Muscle of back (tissue), 11 donors: Measurements from ENCODE around the gene TSGA10IP. TPM values are rescaled to one million over a fixed set of nuclear protein-coding genes. Genes with fewer than 3 reads are reported as not detected.

Experiments
- DNase-seq, 3 donors: peaks; one replicate each; pipeline versions ENCODE4 v3.0.0 to v3.0.0-alpha.2; 2013
- polyA plus RNA-seq, 10 donors: library from polyadenylated mRNA; unstranded; fragments of 120-200 nt; gene quantifications; one replicate each; pipeline ENCODE4 v1.2.1, GENCODE V29; 2013; ENCODE audit not compliant: insufficient read length in 10 of 10

Gene TSGA10IP
- polyA plus RNA-seq, 10 donors = 0.25 to 0.40 TPM; not detected in 8

DNA sequence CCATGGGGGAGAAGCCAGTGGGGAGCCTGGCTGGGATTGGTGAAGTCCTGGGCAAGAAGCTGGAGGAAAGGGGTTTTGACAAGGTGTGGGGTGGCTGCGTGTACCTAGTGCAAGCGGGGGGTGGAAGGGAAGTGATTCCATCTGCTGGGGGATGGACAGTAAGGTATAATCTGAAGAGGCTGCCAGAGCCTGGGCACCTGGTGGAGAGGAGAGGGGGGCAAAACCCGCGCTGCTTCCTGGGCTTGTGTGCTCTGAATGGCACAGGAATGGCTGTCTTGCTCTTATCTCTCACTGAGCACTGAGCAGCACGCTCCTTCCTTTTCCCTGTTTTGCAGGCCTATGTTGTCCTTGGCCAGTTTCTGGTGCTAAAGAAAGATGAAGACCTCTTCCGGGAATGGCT lies 58.0 kb downstream of the TSGA10IP start:
- DNase-seq = no peak

DNA sequence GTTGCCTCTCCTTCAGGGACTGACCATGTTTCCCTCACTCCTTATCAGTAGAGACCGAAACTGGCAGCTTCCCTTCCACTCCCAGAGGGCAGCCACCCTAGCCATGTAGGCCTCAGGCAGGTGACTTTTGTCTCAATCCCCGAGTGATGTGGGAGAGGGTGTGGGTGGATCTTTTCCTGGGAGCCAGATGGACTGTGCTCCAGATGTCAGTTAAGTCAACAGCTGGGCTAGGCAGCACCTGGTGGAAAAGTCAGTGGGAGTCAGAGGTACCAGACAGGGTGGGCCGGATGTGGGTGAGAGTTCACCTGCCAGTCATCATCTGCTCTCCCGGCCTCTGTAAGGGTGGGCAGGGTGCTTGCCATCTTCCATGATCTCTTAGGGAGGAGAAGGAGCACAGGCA lies 58.9 kb downstream of the TSGA10IP start:
- DNase-seq = no peak

DNA sequence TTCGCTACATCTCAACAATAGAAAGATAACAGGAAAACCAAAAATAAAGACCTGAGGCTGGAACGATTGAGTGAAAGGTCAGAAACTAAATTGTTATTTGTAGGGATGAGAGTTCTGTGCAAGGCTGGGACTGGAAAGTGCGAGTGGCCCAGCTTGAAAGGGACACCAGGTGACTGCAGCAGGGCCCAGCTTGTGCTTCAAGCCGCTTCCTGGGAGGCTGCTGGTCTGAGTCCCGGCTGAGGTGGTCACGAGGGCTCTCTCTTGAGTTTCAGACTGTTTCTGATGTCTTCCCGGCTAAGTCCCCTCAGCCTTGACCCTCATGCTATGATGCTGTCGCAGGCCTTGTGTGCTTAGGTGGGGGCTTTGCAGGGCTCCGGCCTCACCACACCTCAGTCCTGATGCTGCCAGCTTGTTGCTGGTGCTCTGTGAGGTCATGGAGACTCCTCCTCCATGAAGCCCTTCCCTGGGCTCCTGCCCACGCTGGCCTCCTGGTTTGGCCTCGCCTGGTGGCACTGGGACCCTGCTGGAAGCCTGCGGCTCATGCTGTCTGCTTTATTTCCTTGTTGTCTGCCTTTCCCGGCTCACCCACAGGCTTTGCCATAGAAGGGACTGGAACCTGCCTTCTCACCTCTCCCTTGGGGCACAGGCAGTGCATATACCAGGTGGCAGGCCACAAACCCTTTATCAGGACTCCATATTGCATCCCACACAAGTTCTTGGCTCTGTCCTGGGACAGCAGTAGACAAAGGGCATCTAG lies 61.0 kb downstream of the TSGA10IP start:
- no peak for DNase-seq

- no peak for DNase-seq
These were observed 61.6 kb downstream of the TSGA10IP start for GRCh38 chr11:66006891-66007176.

- no peak for DNase-seq
These were observed 61.9 kb downstream of the TSGA10IP start for GRCh38 chr11:66007201-66007634.

- DNase-seq = no peak
These were observed 62.8 kb downstream of the TSGA10IP start for GRCh38 chr11:66008095-66008467.

DNA sequence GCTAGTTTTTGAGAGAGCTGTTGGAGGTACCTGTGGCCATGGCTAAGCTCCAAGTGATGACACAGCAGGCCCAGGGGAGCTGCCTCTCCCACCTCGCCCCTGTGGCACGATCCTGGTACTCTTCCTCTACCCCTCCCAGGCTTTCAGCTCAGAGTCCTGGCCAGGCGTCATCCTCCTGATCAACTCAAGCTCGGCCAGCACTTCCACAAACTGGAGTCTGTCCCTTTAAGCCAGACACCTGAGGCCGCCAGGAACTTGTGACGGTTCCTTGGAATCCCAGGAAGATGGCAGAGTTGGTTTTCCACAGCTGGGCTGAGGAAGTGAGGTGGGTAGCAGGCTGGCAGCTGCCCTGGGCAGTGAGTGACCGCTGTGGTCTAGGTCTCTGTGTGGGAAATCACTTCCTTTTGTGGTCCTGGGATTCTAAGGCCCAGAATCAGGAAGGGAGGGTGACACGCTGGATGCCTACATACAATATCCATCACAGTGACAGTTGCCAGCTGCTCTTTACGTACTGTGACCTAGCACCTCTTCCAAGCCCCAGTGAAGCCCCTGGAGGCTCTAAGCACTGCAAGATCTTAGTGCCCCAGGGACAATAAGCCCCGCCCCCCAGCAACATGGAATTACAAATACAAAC lies 63.3 kb downstream of the TSGA10IP start:
- DNase-seq = no peak

Other genes starting within 250 kb of the TSGA10IP start
- gene KAT5, start 233.2 kb upstream of the TSGA10IP start, polyA plus RNA-seq = 10 to 100 TPM; 29.1 to 39.6 (median 34.4) TPM
- gene RNASEH2C, start 224.7 kb upstream of the TSGA10IP start, polyA plus RNA-seq = 10 to 100 TPM; 20.0 to 30.6 (median 25.3) TPM
- gene AP5B1, start 164.5 kb upstream of the TSGA10IP start, polyA plus RNA-seq = 1 to 10 TPM; 1.4 to 3.0 (median 2.2) TPM
- gene OVOL1, start 158.4 kb upstream of the TSGA10IP start, polyA plus RNA-seq = 1 to 10 TPM in 1 of 10 donors, under 1 TPM in 1, not detected in 8; 0.31 to 1.2 TPM
- 1 to 10 TPM in 9 of 10 donors, under 1 TPM in 1; 0.64 to 2.3 (median 1.6) TPM for gene SNX32, start 111.5 kb upstream of the TSGA10IP start, polyA plus RNA-seq
- gene CFL1, start 87.3 kb upstream of the TSGA10IP start, polyA plus RNA-seq = 100 to 1,000 TPM; 475 to 750 (median 627) TPM
- gene MUS81, start 85.0 kb upstream of the TSGA10IP start, polyA plus RNA-seq = 10 to 100 TPM; 31.7 to 60.8 (median 41.9) TPM
- gene EFEMP2, start 72.7 kb upstream of the TSGA10IP start, polyA plus RNA-seq = 100 to 1,000 TPM in 5 of 10 donors, 10 to 100 TPM in 5; 83.5 to 137 (median 101) TPM
- 1 to 10 TPM in 4 of 10 donors, under 1 TPM in 5, not detected in 1; 0.69 to 2.9 (median 0.98) TPM for gene CTSW, start 65.6 kb upstream of the TSGA10IP start, polyA plus RNA-seq
- gene FIBP, start 57.0 kb upstream of the TSGA10IP start, polyA plus RNA-seq = 10 to 100 TPM; 57.3 to 68.8 (median 61.7) TPM
- gene CCDC85B, start 54.8 kb upstream of the TSGA10IP start, polyA plus RNA-seq = 10 to 100 TPM in 8 of 10 donors, 1 to 10 TPM in 2; 9.2 to 24.8 (median 12.6) TPM
- under 1 TPM in 6 of 10 donors, not detected in 4; 0.22 to 0.64 (median 0.29) TPM for gene FOSL1, start 45.1 kb upstream of the TSGA10IP start, polyA plus RNA-seq
- gene C11orf68, start 26.4 kb upstream of the TSGA10IP start, polyA plus RNA-seq = 10 to 100 TPM; 27.2 to 39.2 (median 32.0) TPM
- 100 to 1,000 TPM in 2 of 10 donors, 10 to 100 TPM in 8; 46.8 to 108 (median 66.1) TPM for gene DRAP1, start 26.1 kb upstream of the TSGA10IP start, polyA plus RNA-seq
- gene SART1, start 16.3 kb downstream of the TSGA10IP start, polyA plus RNA-seq = 10 to 100 TPM; 30.7 to 42.6 (median 36.7) TPM
- 10 to 100 TPM; 14.0 to 23.0 (median 18.6) TPM for gene EIF1AD, start 56.7 kb downstream of the TSGA10IP start, polyA plus RNA-seq
- gene BANF1, start 57.0 kb downstream of the TSGA10IP start, polyA plus RNA-seq = 100 to 1,000 TPM; 199 to 250 (median 215) TPM
- gene CST6, start 66.5 kb downstream of the TSGA10IP start, polyA plus RNA-seq = not detected
- under 1 TPM in 6 of 10 donors, not detected in 4; 0.10 to 0.26 (median 0.22) TPM for gene CATSPER1, start 81.0 kb downstream of the TSGA10IP start, polyA plus RNA-seq
- 1 to 10 TPM in 2 of 10 donors, under 1 TPM in 8; 0.22 to 1.1 (median 0.57) TPM for gene GAL3ST3, start 103.7 kb downstream of the TSGA10IP start, polyA plus RNA-seq
- 100 to 1,000 TPM; 119 to 163 (median 138) TPM for gene SF3B2, start 106.9 kb downstream of the TSGA10IP start, polyA plus RNA-seq
- gene PACS1, start 124.8 kb downstream of the TSGA10IP start, polyA plus RNA-seq = 10 to 100 TPM; 29.6 to 34.8 (median 32.6) TPM